K562 (cell line): ENCODE results near the gene OR9I1. TPM values are rescaled to one million over a fixed set of nuclear protein-coding genes. Genes with fewer than 3 reads are reported as not detected.

Source experiments
- CEBPG ChIP-seq, 3 experiments: fragments of 200-800 bp in 1 of 3; sonication (Bioruptor generic) in 1 of 3; sonication (generic) in 1 of 3; formaldehyde crosslinking in 1 of 3; IDR thresholded peaks in 2 of 3; conservative IDR thresholded peaks in 1 of 3; 2 replicates each; pipeline versions ENCODE4 v1.6.1 to v1.8.0; 2016 to 2022; ENCODE audit warnings: missing compliant biosample characterization in 2 of 3, missing genetic modification characterization in 2 of 3, mild to moderate bottlenecking in 1 of 3, missing genetic modification reagents in 1 of 3
- ESRRA ChIP-seq: fragments of 450-650 bp; IDR thresholded peaks from 2 replicates; pipeline ENCODE4 v1.6.1; 2014; ENCODE audit warnings: low read depth, mild to moderate bottlenecking, moderate library complexity, borderline replicate concordance
- polyA plus RNA-seq, 8 experiments: library from polyadenylated mRNA; depleted of rRNA in 4 of 8; stranded (reverse) in 5 of 8; unstranded in 3 of 8; fragments of >200 nt; fragmentation: Nextera tagmentation in 2 of 8; fragmentation: Illumina TruSeq in 1 of 8; extraction: Ambion mirVana in 2 of 8; extraction: Trizol in 1 of 8; gene quantifications; 2 replicates each; pipeline versions ENCODE4 v1.2.1 to v1.2.3, GENCODE V29; 2011 to 2014; ENCODE audit warnings: inconsistent platforms in 1 of 8, missing spikeins in 1 of 8
- total RNA-seq, 7 experiments: library from RNA; depleted of rRNA in 6 of 7; stranded (reverse); fragments of >200 nt in 6 of 7; fragmentation: Illumina TruSeq in 2 of 7; extraction: Trizol in 2 of 7; gene quantifications; 2 replicates each; pipeline versions ENCODE4 v1.2.1 to v1.2.3, GENCODE V29; 2011 to 2021; ENCODE audit warnings: low replicate concordance in 1 of 7
- TF ChIP-seq, protein P1 (sequence below), 2 experiments: fragments of 450-650 bp; IDR thresholded peaks; 2 replicates each; pipeline ENCODE4 v1.6.1; 2016; ENCODE audit warnings: mild to moderate bottlenecking in 2 of 2, borderline replicate concordance in 1 of 2, low read depth in 1 of 2, moderate library complexity in 1 of 2
- TF ChIP-seq, protein P2 (sequence below): fragments of 450-650 bp; IDR thresholded peaks from 2 replicates; pipeline ENCODE4 v1.6.1; 2016; ENCODE audit warnings: mild to moderate bottlenecking, moderate library complexity
- TF ChIP-seq, protein P3 (sequence below): fragments of 250-450 bp; sonication (Bioruptor Pico); IDR thresholded peaks from 2 replicates; pipeline ENCODE4 v1.8.0; 2021; ENCODE audit warnings: borderline replicate concordance, mild to moderate bottlenecking, moderate library complexity; ENCODE audit not compliant: poor library complexity, severe bottlenecking

Gene OR9I1
- total and polyA plus RNA-seq, 9 of the 15 experiments (the other 6 are each of a cell fraction or from before 2014, with no cell fraction given) = not detected

- TF ChIP-seq, protein P1, sequence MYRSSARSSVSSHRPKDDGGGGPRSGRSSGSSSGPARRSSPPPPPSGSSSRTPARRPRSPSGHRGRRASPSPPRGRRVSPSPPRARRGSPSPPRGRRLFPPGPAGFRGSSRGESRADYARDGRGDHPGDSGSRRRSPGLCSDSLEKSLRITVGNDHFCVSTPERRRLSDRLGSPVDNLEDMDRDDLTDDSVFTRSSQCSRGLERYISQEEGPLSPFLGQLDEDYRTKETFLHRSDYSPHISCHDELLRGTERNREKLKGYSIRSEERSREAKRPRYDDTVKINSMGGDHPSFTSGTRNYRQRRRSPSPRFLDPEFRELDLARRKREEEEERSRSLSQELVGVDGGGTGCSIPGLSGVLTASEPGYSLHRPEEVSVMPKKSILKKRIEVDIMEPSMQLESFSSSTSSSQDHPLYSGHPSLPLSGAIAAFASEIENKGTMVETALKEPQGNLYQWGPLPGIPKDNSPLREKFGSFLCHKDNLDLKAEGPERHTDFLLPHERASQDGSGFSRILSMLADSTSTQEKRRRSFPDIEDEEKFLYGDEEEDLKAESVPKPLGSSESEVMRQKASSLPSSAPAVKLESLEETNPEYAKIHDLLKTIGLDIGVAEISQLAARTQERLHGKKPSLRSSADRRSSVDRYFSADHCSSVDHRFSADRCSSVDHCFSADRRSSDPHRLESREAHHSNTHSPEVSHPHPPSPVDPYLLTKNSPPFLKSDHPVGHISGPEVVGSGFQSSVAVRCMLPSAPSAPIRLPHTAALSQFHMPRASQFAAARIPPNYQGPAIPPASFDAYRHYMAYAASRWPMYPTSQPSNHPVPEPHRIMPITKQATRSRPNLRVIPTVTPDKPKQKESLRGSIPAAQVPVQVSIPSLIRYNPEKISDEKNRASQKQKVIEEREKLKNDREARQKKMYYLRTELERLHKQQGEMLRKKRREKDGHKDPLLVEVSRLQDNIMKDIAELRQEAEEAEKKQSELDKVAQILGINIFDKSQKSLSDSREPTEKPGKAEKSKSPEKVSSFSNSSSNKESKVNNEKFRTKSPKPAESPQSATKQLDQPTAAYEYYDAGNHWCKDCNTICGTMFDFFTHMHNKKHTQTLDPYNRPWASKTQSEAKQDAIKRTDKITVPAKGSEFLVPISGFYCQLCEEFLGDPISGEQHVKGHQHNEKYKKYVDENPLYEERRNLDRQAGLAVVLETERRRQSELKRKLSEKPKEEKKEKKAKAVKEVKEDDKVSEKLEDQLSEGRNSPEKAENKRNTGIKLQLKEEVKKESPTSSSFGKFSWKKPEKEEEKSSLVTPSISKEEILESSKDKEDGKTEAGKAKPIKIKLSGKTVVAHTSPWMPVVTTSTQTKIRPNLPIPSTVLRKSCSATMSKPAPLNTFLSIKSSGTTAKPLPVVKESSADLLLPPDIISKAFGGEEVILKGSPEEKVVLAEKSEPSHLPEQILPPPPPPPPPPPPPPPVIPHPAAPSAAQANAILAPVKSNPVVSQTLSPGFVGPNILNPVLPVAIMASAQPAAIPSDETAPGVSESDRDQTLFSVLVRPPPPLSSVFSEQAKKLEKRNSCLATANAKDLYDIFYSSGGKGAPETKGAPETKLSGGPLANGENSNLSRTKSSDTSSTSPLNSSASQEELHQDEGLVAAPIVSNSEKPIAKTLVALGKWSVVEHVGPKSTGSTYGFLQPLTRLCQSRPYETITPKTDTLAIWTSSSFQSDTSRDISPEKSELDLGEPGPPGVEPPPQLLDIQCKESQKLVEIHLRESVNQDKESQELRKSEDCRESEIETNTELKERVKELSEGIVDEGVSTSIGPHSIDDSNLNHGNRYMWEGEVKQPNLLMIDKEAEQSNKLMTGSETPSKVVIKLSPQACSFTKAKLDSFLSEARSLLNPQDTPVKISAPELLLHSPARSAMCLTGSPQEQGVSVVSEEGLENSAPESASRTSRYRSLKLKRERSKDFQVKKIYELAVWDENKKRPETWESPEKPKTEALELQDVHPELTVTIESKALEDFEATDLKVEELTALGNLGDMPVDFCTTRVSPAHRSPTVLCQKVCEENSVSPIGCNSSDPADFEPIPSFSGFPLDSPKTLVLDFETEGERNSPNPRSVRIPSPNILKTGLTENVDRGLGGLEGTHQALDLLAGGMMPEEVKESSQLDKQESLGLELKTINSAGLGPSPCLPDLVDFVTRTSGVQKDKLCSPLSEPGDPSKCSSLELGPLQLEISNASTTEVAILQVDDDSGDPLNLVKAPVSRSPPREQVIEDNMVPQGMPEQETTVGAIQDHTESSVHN (IDR thresholded peaks at IDR 0.05; ENCODE audit: borderline replicate concordance in 1 of 2, low read depth in 1 of 2) = no peak
- TF ChIP-seq, protein P2, sequence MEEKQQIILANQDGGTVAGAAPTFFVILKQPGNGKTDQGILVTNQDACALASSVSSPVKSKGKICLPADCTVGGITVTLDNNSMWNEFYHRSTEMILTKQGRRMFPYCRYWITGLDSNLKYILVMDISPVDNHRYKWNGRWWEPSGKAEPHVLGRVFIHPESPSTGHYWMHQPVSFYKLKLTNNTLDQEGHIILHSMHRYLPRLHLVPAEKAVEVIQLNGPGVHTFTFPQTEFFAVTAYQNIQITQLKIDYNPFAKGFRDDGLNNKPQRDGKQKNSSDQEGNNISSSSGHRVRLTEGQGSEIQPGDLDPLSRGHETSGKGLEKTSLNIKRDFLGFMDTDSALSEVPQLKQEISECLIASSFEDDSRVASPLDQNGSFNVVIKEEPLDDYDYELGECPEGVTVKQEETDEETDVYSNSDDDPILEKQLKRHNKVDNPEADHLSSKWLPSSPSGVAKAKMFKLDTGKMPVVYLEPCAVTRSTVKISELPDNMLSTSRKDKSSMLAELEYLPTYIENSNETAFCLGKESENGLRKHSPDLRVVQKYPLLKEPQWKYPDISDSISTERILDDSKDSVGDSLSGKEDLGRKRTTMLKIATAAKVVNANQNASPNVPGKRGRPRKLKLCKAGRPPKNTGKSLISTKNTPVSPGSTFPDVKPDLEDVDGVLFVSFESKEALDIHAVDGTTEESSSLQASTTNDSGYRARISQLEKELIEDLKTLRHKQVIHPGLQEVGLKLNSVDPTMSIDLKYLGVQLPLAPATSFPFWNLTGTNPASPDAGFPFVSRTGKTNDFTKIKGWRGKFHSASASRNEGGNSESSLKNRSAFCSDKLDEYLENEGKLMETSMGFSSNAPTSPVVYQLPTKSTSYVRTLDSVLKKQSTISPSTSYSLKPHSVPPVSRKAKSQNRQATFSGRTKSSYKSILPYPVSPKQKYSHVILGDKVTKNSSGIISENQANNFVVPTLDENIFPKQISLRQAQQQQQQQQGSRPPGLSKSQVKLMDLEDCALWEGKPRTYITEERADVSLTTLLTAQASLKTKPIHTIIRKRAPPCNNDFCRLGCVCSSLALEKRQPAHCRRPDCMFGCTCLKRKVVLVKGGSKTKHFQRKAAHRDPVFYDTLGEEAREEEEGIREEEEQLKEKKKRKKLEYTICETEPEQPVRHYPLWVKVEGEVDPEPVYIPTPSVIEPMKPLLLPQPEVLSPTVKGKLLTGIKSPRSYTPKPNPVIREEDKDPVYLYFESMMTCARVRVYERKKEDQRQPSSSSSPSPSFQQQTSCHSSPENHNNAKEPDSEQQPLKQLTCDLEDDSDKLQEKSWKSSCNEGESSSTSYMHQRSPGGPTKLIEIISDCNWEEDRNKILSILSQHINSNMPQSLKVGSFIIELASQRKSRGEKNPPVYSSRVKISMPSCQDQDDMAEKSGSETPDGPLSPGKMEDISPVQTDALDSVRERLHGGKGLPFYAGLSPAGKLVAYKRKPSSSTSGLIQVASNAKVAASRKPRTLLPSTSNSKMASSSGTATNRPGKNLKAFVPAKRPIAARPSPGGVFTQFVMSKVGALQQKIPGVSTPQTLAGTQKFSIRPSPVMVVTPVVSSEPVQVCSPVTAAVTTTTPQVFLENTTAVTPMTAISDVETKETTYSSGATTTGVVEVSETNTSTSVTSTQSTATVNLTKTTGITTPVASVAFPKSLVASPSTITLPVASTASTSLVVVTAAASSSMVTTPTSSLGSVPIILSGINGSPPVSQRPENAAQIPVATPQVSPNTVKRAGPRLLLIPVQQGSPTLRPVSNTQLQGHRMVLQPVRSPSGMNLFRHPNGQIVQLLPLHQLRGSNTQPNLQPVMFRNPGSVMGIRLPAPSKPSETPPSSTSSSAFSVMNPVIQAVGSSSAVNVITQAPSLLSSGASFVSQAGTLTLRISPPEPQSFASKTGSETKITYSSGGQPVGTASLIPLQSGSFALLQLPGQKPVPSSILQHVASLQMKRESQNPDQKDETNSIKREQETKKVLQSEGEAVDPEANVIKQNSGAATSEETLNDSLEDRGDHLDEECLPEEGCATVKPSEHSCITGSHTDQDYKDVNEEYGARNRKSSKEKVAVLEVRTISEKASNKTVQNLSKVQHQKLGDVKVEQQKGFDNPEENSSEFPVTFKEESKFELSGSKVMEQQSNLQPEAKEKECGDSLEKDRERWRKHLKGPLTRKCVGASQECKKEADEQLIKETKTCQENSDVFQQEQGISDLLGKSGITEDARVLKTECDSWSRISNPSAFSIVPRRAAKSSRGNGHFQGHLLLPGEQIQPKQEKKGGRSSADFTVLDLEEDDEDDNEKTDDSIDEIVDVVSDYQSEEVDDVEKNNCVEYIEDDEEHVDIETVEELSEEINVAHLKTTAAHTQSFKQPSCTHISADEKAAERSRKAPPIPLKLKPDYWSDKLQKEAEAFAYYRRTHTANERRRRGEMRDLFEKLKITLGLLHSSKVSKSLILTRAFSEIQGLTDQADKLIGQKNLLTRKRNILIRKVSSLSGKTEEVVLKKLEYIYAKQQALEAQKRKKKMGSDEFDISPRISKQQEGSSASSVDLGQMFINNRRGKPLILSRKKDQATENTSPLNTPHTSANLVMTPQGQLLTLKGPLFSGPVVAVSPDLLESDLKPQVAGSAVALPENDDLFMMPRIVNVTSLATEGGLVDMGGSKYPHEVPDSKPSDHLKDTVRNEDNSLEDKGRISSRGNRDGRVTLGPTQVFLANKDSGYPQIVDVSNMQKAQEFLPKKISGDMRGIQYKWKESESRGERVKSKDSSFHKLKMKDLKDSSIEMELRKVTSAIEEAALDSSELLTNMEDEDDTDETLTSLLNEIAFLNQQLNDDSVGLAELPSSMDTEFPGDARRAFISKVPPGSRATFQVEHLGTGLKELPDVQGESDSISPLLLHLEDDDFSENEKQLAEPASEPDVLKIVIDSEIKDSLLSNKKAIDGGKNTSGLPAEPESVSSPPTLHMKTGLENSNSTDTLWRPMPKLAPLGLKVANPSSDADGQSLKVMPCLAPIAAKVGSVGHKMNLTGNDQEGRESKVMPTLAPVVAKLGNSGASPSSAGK = no peak
- TF ChIP-seq ESRRA (no peak), CEBPG (CRISPR knock-in tag; IDR thresholded peaks at IDR 0.05) (no peak), CEBPG (tag; conservative IDR thresholded peaks at IDR 0.05 in 1 of 2, IDR thresholded peaks at IDR 0.05 in 1 of 2) (no peak)
- TF ChIP-seq, protein P3, sequence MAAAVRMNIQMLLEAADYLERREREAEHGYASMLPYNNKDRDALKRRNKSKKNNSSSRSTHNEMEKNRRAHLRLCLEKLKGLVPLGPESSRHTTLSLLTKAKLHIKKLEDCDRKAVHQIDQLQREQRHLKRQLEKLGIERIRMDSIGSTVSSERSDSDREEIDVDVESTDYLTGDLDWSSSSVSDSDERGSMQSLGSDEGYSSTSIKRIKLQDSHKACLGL (CRISPR knock-in tag) = no peak
- TF ChIP-seq, all 486 proteins: peak for 0
Measured at GRCh38 chr11:58121096-58121495, 4.2 kb downstream of the OR9I1 start (continued).
